Tibial artery (tissue), 4 donors: ENCODE measurements around the gene WNT1.
A peak's percentile ranks its signal among the peaks of the same experiment; 100 is the strongest.

Source experiments
- DNase-seq, 2 donors: peaks; one replicate each; pipeline ENCODE4 v3.0.0-alpha.2; 2019
- H3K27ac ChIP-seq, 2 donors: fragments of 200-600 bp; sonication (generic) in 1 of 2; 1 replicate in 1 of 2; 2 replicates in 1 of 2; pipeline ENCODE4 v1.5.1; 2018 to 2019; ENCODE audit warnings: mild to moderate bottlenecking in 1 of 2
- H3K27me3 ChIP-seq, 2 donors: fragments of 200-600 bp; sonication (generic) in 1 of 2; one replicate each; pipeline versions ENCODE4 v1.5.1 to v1.6.0; 2016 to 2019
- H3K36me3 ChIP-seq, 3 donors: fragments of 200-600 bp; sonication (generic) in 2 of 3; one replicate each; pipeline ENCODE4 v1.5.1; 2016 to 2019; ENCODE audit warnings: mild to moderate bottlenecking in 2 of 3
- H3K4me1 ChIP-seq, 4 donors: fragments of 200-600 bp; sonication (generic) in 2 of 4; 1 replicate in 3 of 4; 2 replicates in 1 of 4; pipeline ENCODE4 v1.5.1; 2016 to 2019
- H3K4me3 ChIP-seq, 2 donors: fragments of 200-600 bp; sonication (generic) in 1 of 2; 1 replicate in 1 of 2; 2 replicates in 1 of 2; pipeline ENCODE4 v1.5.1; 2018 to 2019; ENCODE audit warnings: mild to moderate bottlenecking in 2 of 2
- H3K9me3 ChIP-seq, 3 donors: fragments of 200-600 bp; sonication (generic) in 1 of 3; one replicate each; pipeline ENCODE4 v1.5.1; 2016 to 2019
- CTCF ChIP-seq, 2 experiments: fragments of 200-600 bp in 1 of 2; fragments of 450-650 bp in 1 of 2; IDR thresholded peaks; one replicate each; pipeline ENCODE4 v1.5.1; 2017 to 2019; ENCODE audit warnings: antibody characterized with exemption in 2 of 2, mild to moderate bottlenecking in 1 of 2, moderate library complexity in 1 of 2
- intact Hi-C: fragments of 100-400 bp; cut with DNase I; formaldehyde crosslinking; loops from one replicate; pipeline ENCODE4 v1.15.0; 2023; ENCODE audit warnings: low total_unique reads

Gene WNT1

GRCh38 chr12:48978291-48978740, at the start of gene WNT1:
WNT1 (plus strand) TSS chr12:48978322; CDS start chr12:48978651, 329 bp downstream.
- no peaks in the 10 kb centered on the region for H3K9me3 ChIP-seq
- H3K27me3 ChIP-seq: peaks cover 13 to 97% of the 10 kb centered on the region in 2 donors
- no peak within 1 kb of the TSS for H3K27ac ChIP-seq
- no peak for TF ChIP-seq CTCF (IDR thresholded peaks at IDR 0.05)
- peak within 1 kb of the TSS; percentile 23 to 35 for H3K4me3 ChIP-seq
- peaks cover 11 to 52% (median 44%) of the 10 kb centered on the region in 4 donors for H3K4me1 ChIP-seq
- H3K36me3 ChIP-seq: no peaks in the 10 kb centered on the region
- no peak for DNase-seq
- intact Hi-C loops: no loop called here

GRCh38 chr12:48929551-48929950, 48.6 kb upstream of the WNT1 start:
- intact Hi-C loops: no loop called here
- no peaks in the 10 kb centered on the region for H3K27me3 ChIP-seq
- H3K27ac ChIP-seq: no peak overlapping the region
- H3K4me3 ChIP-seq: no peak overlapping the region
- no peak for TF ChIP-seq CTCF (IDR thresholded peaks at IDR 0.05)
- no peak for DNase-seq
- H3K36me3 ChIP-seq: peaks cover 17 to 44% (median 29%) of the 10 kb centered on the region in 3 donors
- peaks cover 0 to 13% (median 7%) of the 10 kb centered on the region in 4 donors for H3K4me1 ChIP-seq
- H3K9me3 ChIP-seq: no peaks in the 10 kb centered on the region

- Histone ChIP-seq H3K4me1 (peaks cover 0 to 5% (median 4%) of the 10 kb centered on the region in 4 donors), H3K9me3 (no peaks in the 10 kb centered on the region), H3K4me3 (no peak overlapping the region), H3K36me3 (peaks cover 24 to 48% (median 33%) of the 10 kb centered on the region in 3 donors), H3K27ac (no peak overlapping the region), H3K27me3 (no peaks in the 10 kb centered on the region)
- TF ChIP-seq CTCF (IDR thresholded peaks at IDR 0.05): no peak
- intact Hi-C loops: no loop called here
- DNase-seq: no peak
Observed at GRCh38 chr12:48930475-48930874, 47.6 kb upstream of the WNT1 start.

- Histone ChIP-seq H3K9me3 (no peaks in the 10 kb centered on the region), H3K4me3 (no peak overlapping the region), H3K36me3 (peaks cover 29 to 65% (median 47%) of the 10 kb centered on the region in 3 donors), H3K27ac (no peak overlapping the region), H3K4me1 (no peaks in the 10 kb centered on the region), H3K27me3 (no peaks in the 10 kb centered on the region)
- intact Hi-C loops: no loop called here
- TF ChIP-seq CTCF (IDR thresholded peaks at IDR 0.05): no peak
- no peak for DNase-seq
Observed at GRCh38 chr12:48932878-48933277, 45.2 kb upstream of the WNT1 start.

GRCh38 chr12:48933664-48934311, 44.3 kb upstream of the WNT1 start:
- Histone ChIP-seq H3K27ac (no peak overlapping the region), H3K4me3 (no peak overlapping the region), H3K36me3 (peaks cover 30 to 74% (median 56%) of the 10 kb centered on the region in 3 donors), H3K9me3 (no peaks in the 10 kb centered on the region), H3K4me1 (no peaks in the 10 kb centered on the region), H3K27me3 (no peaks in the 10 kb centered on the region)
- intact Hi-C loops: no loop called here
- no peak for DNase-seq
- TF ChIP-seq CTCF (IDR thresholded peaks at IDR 0.05): no peak
